ENCODE results near the gene MBD6.

The MBD6 gene

DNA sequence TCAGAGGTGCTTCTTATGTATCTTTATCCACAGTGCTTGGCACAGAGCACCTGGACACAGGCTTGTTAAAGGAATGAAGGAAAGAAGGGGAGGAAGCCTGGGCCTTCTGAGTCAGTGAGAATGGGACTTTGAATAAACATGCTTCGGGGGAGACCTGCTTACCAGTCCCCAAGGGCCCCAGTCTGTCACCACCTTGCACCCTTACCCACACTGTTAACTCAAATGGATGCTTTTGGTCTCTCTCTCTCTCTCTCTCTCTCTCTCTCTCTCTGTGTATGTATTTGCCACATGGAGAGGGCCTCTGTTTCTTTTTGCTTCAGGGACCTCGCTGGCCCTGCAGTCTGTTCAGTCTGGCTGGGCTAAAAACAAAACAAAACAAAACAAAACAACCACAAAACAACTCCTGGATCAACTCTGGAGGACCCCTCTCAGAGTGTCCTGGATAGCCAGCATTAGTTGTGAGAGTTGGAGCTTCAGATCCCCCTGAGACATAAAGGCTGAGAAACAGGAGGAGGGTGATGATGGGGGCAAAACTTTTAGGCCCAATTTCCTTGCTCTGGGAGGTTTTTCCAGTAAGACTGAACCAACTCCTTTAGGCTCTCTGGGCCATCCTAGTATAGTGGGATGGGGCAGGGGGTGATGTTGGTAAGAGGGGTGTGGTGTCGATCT is 29.1 kb downstream of the MBD6 start:
- DNase-seq (ENCODE audit: extremely low read depth, low read depth): no peak
- TF ChIP-seq, protein P1, sequence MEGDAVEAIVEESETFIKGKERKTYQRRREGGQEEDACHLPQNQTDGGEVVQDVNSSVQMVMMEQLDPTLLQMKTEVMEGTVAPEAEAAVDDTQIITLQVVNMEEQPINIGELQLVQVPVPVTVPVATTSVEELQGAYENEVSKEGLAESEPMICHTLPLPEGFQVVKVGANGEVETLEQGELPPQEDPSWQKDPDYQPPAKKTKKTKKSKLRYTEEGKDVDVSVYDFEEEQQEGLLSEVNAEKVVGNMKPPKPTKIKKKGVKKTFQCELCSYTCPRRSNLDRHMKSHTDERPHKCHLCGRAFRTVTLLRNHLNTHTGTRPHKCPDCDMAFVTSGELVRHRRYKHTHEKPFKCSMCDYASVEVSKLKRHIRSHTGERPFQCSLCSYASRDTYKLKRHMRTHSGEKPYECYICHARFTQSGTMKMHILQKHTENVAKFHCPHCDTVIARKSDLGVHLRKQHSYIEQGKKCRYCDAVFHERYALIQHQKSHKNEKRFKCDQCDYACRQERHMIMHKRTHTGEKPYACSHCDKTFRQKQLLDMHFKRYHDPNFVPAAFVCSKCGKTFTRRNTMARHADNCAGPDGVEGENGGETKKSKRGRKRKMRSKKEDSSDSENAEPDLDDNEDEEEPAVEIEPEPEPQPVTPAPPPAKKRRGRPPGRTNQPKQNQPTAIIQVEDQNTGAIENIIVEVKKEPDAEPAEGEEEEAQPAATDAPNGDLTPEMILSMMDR (IDR thresholded peaks at IDR 0.05; ENCODE audit: low read depth, low read length): no peak

DNA sequence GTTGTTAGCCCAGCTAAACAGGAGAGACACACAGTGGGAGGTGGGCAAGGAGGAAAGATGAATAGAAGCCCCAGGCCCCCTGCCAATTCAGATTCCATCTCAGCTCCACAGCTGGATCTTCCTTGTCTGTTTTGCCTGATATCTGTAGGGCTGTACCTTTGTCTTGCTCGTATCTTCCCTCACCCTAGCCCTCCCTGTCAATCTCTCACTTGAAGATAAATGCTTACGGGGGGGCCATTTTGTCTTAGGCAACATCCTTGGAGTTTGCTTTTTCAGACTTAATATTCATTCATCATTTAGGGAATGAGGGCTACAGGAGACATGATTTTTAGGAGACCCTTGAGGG is 29.7 kb downstream of the MBD6 start:
- no peak for DNase-seq (ENCODE audit: extremely low read depth, low read depth)
- TF ChIP-seq, protein P1 (IDR thresholded peaks at IDR 0.05; ENCODE audit: low read depth, low read length): no peak

DNA sequence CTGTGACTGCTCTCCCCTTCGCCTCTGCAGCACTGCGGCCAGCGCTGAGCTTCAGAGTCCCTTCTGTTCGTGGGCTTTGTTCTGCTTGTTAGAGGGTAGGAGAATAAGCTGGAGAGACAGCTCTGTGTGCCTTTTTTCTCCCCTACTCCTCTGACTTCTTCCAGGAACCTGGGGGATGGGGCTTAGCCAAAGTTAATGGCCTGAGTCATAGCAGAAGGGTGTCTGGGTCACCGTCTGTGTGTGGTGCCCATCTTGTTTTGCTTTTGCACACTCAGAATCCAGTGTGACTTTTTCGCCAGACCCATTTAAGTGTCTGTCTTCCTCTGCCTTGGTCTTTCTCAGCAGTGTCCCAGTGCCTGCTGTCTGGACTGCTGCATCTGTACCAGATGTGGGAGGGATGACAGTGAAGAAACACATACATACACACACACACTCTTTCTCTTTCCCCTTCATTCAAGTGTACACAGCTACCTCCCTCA is 30.2 kb downstream of the MBD6 start:
- TF ChIP-seq, protein P1 (IDR thresholded peaks at IDR 0.05; ENCODE audit: low read depth, low read length): no peak
- no peak for DNase-seq (ENCODE audit: extremely low read depth, low read depth)

DNA sequence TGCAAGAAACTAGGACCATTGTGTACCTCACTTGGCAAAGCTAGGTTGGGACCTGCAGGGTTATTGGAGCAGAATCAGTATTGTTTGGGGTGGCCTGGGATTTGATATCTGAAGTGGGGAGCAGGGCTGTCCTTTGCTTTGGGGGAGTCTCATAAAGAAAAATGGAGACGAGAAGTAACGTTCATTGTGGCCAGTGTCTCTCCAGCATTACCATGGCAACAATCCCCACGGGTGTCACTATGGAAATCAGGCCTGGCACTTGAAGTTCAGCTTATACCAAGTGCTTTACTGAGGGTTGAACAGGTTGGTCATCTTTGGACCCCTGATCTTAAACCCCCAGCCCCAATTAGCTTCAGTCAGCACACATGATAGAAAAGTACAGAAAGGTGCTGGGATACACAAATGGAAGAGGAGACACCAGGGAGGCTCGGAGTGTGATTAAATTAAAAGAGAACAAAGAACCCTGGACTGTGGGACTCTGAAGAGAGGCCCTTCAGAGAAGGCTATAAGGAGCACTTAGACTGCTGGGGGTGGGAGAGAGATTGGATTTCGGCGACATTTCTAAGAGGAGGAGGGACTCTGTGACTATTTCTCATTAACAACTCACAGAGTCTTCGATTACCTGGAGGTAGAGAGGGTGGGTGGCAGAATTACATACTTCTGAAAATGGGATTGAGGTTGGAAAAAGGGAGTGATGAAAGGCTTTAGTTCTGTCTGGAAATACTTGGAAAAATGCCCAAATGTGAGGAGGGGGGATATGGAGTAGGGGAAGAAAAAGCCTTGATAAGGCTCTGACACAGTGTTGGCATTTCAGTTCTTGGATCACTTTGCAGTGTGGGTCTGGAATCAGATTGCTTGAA is 30.9 kb downstream of the MBD6 start:
- no peak for DNase-seq (ENCODE audit: extremely low read depth, low read depth)
- TF ChIP-seq, protein P1 (IDR thresholded peaks at IDR 0.05; ENCODE audit: low read depth, low read length): no peak

DNA sequence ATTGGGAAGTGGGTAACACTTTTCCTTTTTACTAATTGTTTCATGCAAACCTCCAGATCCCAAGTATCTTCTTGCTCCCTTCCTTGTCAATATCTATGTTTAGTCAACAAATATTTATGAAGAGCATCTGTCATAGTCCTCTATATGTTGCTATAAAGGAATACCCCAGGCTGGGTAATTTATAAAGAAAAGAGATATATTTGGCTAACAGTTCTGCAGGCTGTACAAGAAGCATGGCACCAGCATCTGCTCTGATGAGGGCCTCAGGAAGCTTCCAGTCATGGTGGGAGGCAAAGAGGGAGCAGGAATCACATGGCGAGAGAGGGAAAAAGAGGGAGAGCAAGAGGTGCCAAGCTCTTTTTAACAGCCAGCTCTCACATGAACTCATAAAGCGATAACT is 31.8 kb downstream of the MBD6 start:
- TF ChIP-seq, protein P1 (IDR thresholded peaks at IDR 0.05; ENCODE audit: low read depth, low read length): no peak
- no peak for DNase-seq (ENCODE audit: extremely low read depth, low read depth)

DNA sequence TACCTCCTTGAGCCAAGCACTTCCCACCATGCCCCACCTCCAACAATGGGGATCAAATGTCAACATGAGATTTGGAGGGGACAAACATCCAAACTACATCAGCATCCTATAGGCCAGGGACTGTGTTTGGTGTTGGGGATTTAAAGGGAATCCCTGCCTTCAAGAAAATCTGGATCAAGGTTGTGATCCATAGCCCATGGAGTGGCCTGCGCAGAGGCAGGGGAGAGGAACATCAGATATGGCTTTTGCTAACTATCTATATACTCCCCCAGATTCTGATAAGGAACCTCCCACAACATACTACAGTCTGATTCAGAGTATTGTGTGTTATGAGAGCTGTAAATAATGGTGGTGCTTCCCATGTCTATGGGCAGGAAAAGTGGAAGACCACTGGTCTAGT is 32.3 kb downstream of the MBD6 start:
- DNase-seq (ENCODE audit: extremely low read depth, low read depth): no peak
- TF ChIP-seq, protein P1 (IDR thresholded peaks at IDR 0.05; ENCODE audit: low read depth, low read length): no peak

DNA sequence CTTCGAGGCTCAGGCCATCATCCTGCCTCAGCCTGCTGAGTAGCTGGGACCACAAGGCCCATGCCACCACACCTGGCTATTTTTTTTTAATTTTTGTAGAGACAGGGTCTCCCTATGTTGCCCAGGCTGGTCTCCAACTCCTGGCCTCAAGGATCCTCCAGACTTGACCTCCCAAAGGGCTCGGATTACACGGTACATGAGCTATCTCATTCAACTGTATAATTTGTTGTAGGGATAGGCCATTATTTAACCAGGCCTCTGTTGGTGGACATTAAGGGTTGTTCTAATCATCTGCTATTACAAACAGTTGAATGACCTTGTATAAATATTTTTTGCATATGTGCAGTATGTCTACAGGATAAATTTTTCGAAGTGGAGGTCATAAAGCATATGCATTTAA is 36.2 kb downstream of the MBD6 start:
- TF ChIP-seq, protein P1 (IDR thresholded peaks at IDR 0.05; ENCODE audit: low read depth, low read length): no peak
- DNase-seq (ENCODE audit: extremely low read depth, low read depth): no peak

All from AG09319 (cell line).